ENCODE results near the gene TMEM63A. TPM values are rescaled to one million over a fixed set of nuclear protein-coding genes. Genes with fewer than 3 reads are reported as not detected.

TMEM63A gene
- total and polyA plus RNA-seq, 2 of the 13 experiments (the other 11 are each of a cell fraction or from before 2014, with no cell fraction given) = 23.9 to 53.3 TPM

DNA sequence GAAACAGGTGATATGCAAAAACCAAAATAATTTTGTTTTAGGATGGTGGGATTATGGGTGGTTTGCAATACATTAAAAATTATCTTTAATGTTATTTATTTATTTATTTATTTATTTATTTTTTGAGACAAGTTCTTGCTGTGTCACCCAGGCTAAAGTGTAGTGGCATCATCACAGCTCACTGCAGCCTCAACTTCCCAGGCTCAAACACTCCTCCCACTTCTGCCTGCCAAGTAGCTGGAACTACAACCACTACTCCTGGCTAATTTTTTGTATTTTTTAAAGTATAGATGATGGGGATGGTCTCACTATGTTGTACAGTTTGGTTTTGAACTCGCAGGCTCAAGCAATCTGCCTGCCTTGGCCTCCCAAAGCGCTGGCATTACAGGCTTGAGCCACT is 48.4 kb upstream of the TMEM63A start:
- ATAC-seq = no peak
- FAIRE-seq = no peak
- no peak for DNase-seq (ENCODE audit: low spot score)
- no peak overlapping the region for H2AFZ ChIP-seq (ENCODE audit: low read length)
- WGBS (ENCODE audit: low lambda C conversion rate) = 25% methylated on average over 2 of the region's 2 CpGs
- H3K9me3 ChIP-seq (ENCODE audit: low read length) = no peaks in the 10 kb centered on the region
- no peaks in the 10 kb centered on the region; a peak in 1 of 5 replicates for H3K27me3 ChIP-seq (ENCODE audit: control insufficient read depth in 1 of 2, insufficient read depth in 2 of 2, low read length in 2 of 2)
- H4K20me1 ChIP-seq (ENCODE audit: insufficient read depth, low read length) = no peaks in the 10 kb centered on the region
- no peak overlapping the region for H3K4me2 ChIP-seq (ENCODE audit: low read depth, low read length)
- no peaks in the 10 kb centered on the region for H3K4me1 ChIP-seq (ENCODE audit: insufficient read depth, low read length)
- ChIA-PET POLR2A (no interaction called here), CTCF (ENCODE audit: low intra/inter-chr PET ratio, low total read pairs) (no interaction called here)
- in situ Hi-C loops (cut with HindIII; ENCODE audit: extremely low pct_ligation_motif_present, low pct_unique_long_range_greater_than_20kb) (no loop called here), intact Hi-C loops (cut with micrococcal nuclease; ENCODE audit: unreplicated experiment) (no loop called here)
- no peaks in the 10 kb centered on the region for H3K79me2 ChIP-seq (ENCODE audit: insufficient read depth, low read length)
- no TSS peak for BruUV-seq (replicated peaks)
- H3K9ac ChIP-seq (ENCODE audit: insufficient read depth, low read depth, low read length) = no peak overlapping the region
- H3K36me3 ChIP-seq (replicated peaks in 1 of 2; ENCODE audit: control insufficient read depth in 1 of 2, insufficient read depth in 2 of 2, low read length in 2 of 2) = no peaks in the 10 kb centered on the region
- H3K4me3 ChIP-seq (replicated peaks in 1 of 3; ENCODE audit: insufficient read depth in 1 of 3, low read depth in 2 of 3, low read length in 3 of 3) = no peak overlapping the region
- H3K27ac ChIP-seq (ENCODE audit: extremely low read length, insufficient read depth, low read length) = no peak overlapping the region
- TF ChIP-seq ZZZ3 (CRISPR knock-in tag; IDR thresholded peaks at IDR 0.05; ENCODE audit: borderline replicate concordance) = no peak
- TF ChIP-seq, protein P1, sequence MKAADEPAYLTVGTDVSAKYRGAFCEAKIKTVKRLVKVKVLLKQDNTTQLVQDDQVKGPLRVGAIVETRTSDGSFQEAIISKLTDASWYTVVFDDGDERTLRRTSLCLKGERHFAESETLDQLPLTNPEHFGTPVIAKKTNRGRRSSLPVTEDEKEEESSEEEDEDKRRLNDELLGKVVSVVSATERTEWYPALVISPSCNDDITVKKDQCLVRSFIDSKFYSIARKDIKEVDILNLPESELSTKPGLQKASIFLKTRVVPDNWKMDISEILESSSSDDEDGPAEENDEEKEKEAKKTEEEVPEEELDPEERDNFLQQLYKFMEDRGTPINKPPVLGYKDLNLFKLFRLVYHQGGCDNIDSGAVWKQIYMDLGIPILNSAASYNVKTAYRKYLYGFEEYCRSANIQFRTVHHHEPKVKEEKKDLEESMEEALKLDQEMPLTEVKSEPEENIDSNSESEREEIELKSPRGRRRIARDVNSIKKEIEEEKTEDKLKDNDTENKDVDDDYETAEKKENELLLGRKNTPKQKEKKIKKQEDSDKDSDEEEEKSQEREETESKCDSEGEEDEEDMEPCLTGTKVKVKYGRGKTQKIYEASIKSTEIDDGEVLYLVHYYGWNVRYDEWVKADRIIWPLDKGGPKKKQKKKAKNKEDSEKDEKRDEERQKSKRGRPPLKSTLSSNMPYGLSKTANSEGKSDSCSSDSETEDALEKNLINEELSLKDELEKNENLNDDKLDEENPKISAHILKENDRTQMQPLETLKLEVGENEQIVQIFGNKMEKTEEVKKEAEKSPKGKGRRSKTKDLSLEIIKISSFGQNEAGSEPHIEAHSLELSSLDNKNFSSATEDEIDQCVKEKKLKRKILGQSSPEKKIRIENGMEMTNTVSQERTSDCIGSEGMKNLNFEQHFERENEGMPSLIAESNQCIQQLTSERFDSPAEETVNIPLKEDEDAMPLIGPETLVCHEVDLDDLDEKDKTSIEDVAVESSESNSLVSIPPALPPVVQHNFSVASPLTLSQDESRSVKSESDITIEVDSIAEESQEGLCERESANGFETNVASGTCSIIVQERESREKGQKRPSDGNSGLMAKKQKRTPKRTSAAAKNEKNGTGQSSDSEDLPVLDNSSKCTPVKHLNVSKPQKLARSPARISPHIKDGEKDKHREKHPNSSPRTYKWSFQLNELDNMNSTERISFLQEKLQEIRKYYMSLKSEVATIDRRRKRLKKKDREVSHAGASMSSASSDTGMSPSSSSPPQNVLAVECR (CRISPR knock-in tag; IDR thresholded peaks at IDR 0.05; ENCODE audit: borderline replicate concordance) = no peak
- no peak for TF ChIP-seq ZNF839 (CRISPR knock-in tag; IDR thresholded peaks at IDR 0.05; ENCODE audit: borderline replicate concordance)
- no peak for TF ChIP-seq ZNF12 (CRISPR knock-in tag; IDR thresholded peaks at IDR 0.05)
- no peak for TF ChIP-seq AKAP8 (CRISPR knock-in tag; IDR thresholded peaks at IDR 0.05)
- no peak for TF ChIP-seq JUNB (CRISPR knock-in tag; IDR thresholded peaks at IDR 0.05; ENCODE audit: borderline replicate concordance)
- no peak for TF ChIP-seq ZFP1 (CRISPR knock-in tag; IDR thresholded peaks at IDR 0.05)
- TF ChIP-seq DNMT3B (CRISPR knock-in tag; conservative IDR thresholded peaks at IDR 0.05) = no peak
- no peak for TF ChIP-seq ZNF30 (CRISPR knock-in tag; IDR thresholded peaks at IDR 0.05)
- no peak for TF ChIP-seq IKZF1 (IDR thresholded peaks at IDR 0.05)
- TF ChIP-seq ZNF614 (CRISPR knock-in tag; IDR thresholded peaks at IDR 0.05; ENCODE audit: borderline replicate concordance) = no peak
- no peak for TF ChIP-seq RORA (CRISPR knock-in tag; IDR thresholded peaks at IDR 0.05)
- TF ChIP-seq ZNF761 (CRISPR knock-in tag; conservative IDR thresholded peaks at IDR 0.05) = no peak
- TF ChIP-seq, protein P2, sequence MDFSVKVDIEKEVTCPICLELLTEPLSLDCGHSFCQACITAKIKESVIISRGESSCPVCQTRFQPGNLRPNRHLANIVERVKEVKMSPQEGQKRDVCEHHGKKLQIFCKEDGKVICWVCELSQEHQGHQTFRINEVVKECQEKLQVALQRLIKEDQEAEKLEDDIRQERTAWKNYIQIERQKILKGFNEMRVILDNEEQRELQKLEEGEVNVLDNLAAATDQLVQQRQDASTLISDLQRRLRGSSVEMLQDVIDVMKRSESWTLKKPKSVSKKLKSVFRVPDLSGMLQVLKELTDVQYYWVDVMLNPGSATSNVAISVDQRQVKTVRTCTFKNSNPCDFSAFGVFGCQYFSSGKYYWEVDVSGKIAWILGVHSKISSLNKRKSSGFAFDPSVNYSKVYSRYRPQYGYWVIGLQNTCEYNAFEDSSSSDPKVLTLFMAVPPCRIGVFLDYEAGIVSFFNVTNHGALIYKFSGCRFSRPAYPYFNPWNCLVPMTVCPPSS (IDR thresholded peaks at IDR 0.05) = no peak
- TF ChIP-seq ATF7-NPFF (CRISPR knock-in tag; IDR thresholded peaks at IDR 0.05; ENCODE audit: low read depth) = no peak
- TF ChIP-seq ZKSCAN8 (CRISPR knock-in tag; IDR thresholded peaks at IDR 0.05; ENCODE audit: borderline replicate concordance) = no peak
- no peak for TF ChIP-seq U2AF2 (IDR thresholded peaks at IDR 0.05; ENCODE audit: low read depth, low read length)
- TF ChIP-seq, protein P3, sequence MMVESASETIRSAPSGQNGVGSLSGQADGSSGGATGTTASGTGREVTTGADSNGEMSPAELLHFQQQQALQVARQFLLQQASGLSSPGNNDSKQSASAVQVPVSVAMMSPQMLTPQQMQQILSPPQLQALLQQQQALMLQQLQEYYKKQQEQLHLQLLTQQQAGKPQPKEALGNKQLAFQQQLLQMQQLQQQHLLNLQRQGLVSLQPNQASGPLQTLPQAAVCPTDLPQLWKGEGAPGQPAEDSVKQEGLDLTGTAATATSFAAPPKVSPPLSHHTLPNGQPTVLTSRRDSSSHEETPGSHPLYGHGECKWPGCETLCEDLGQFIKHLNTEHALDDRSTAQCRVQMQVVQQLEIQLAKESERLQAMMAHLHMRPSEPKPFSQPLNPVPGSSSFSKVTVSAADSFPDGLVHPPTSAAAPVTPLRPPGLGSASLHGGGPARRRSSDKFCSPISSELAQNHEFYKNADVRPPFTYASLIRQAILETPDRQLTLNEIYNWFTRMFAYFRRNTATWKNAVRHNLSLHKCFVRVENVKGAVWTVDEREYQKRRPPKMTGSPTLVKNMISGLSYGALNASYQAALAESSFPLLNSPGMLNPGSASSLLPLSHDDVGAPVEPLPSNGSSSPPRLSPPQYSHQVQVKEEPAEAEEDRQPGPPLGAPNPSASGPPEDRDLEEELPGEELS (CRISPR knock-in tag; IDR thresholded peaks at IDR 0.05) = no peak
- TF ChIP-seq ZC3H4 (CRISPR knock-in tag; IDR thresholded peaks at IDR 0.05; ENCODE audit: borderline replicate concordance) = no peak

Data from HepG2 (cell line).